HEK293 (cell line): ENCODE results near the gene DNAJB2.
"Not testable (repeated sequence)": the region's sequence is repeated elsewhere in the genome, so short reads cannot be mapped to it uniquely, and the experiment has no call there.

Experiments used
- CTCF ChIA-PET: fragments of 350-600 bp; formaldehyde crosslinking; extraction: SDS; loops from one replicate; lab custom pipeline; 2021; ENCODE audit warnings: antibody characterized with exemption; lab: Yijun Ruan, JAX
- POLR2A ChIA-PET: fragments of 300-600 bp; formaldehyde crosslinking; extraction: SDS; loops from one replicate; lab custom pipeline; 2020; ENCODE audit warnings: antibody characterized with exemption, inconsistent platforms; lab: Yijun Ruan, JAX
- H3K27ac ChIP-seq: fragments of 200-500 bp; sonication (Bioruptor generic); 2 replicates; pipeline ENCODE4 v1.5.1; 2014; ENCODE audit warnings: low read depth, low read length, control low read depth, inconsistent platforms; ENCODE audit errors: extremely low read depth
- H3K36me3 ChIP-seq, 2 experiments: fragments of 200-500 bp in 1 of 2; sonication (Bioruptor generic) in 1 of 2; 1 replicate in 1 of 2; 2 replicates in 1 of 2; pipeline ENCODE4 v1.5.1; 2014 to 2017; ENCODE audit warnings: inconsistent platforms in 2 of 2, low read length in 2 of 2; ENCODE audit not compliant: control insufficient read depth in 2 of 2, insufficient read depth in 1 of 2
- H3K4me1 ChIP-seq: fragments of 200-500 bp; sonication (Bioruptor generic); 2 replicates; pipeline ENCODE4 v1.5.1; 2014; ENCODE audit warnings: mild to moderate bottlenecking, low read length, inconsistent platforms; ENCODE audit not compliant: control insufficient read depth, insufficient read depth
- H3K4me3 ChIP-seq: 2 replicates; pipeline ENCODE4 v1.5.1; 2011; ENCODE audit warnings: low read depth, mild to moderate bottlenecking, control low read depth, low read length, moderate library complexity
- H3K9me3 ChIP-seq: fragments of 200-500 bp; sonication (Bioruptor generic); 2 replicates; pipeline ENCODE4 v1.5.1; 2014; ENCODE audit warnings: low read depth, low read length, inconsistent platforms; ENCODE audit not compliant: control insufficient read depth, insufficient read depth
- MEIS1 ChIP-seq: sonication (generic); formaldehyde crosslinking; IDR thresholded peaks from 2 replicates; pipeline ENCODE4 v1.8.1; 2022; ENCODE audit warnings: missing genetic modification reagents, mild to moderate bottlenecking, borderline replicate concordance
- PRDM1 ChIP-seq: fragments of 450-650 bp; formaldehyde crosslinking; IDR thresholded peaks from 2 replicates; pipeline ENCODE4; 2016; ENCODE audit warnings: missing biosample characterization, missing genetic modification characterization
- REPIN1 ChIP-seq: fragments of 450-650 bp; formaldehyde crosslinking; IDR thresholded peaks from 2 replicates; pipeline ENCODE4 v1.5.1; 2017; ENCODE audit warnings: missing biosample characterization, missing genetic modification characterization, low read depth
- SCRT1 ChIP-seq: fragments of 450-650 bp; formaldehyde crosslinking; IDR thresholded peaks from 2 replicates; pipeline ENCODE4 v1.5.1; 2016; ENCODE audit warnings: missing biosample characterization, missing genetic modification characterization, borderline replicate concordance
- WT1 ChIP-seq: fragments of 450-650 bp; formaldehyde crosslinking; IDR thresholded peaks from 2 replicates; pipeline ENCODE4 v1.5.1; 2016; ENCODE audit warnings: missing biosample characterization, missing genetic modification characterization
- ZBTB20 ChIP-seq: fragments of 450-650 bp; formaldehyde crosslinking; IDR thresholded peaks from 2 replicates; pipeline ENCODE4 v1.5.1; 2016; ENCODE audit warnings: missing biosample characterization, missing genetic modification characterization
- ZFP37 ChIP-seq: fragments of 450-650 bp; formaldehyde crosslinking; IDR thresholded peaks from 2 replicates; pipeline ENCODE4 v1.5.1; 2016; ENCODE audit warnings: missing biosample characterization, missing genetic modification characterization
- ZNF146 ChIP-seq: fragments of 450-650 bp; formaldehyde crosslinking; IDR thresholded peaks from 2 replicates; pipeline ENCODE4 v1.5.1; 2016; ENCODE audit warnings: missing biosample characterization, missing genetic modification characterization
- ZNF16 ChIP-seq: fragments of 450-650 bp; formaldehyde crosslinking; IDR thresholded peaks from 2 replicates; pipeline ENCODE4 v1.5.1; 2016; ENCODE audit warnings: low read depth, missing biosample characterization, missing genetic modification characterization
- ZNF19 ChIP-seq: fragments of 450-650 bp; formaldehyde crosslinking; IDR thresholded peaks from 2 replicates; pipeline ENCODE4; 2016; ENCODE audit warnings: missing biosample characterization, missing genetic modification characterization, low read depth
- ZNF214 ChIP-seq: fragments of 450-650 bp; formaldehyde crosslinking; IDR thresholded peaks from 2 replicates; pipeline ENCODE4 v1.5.1; 2017; ENCODE audit warnings: missing biosample characterization, mild to moderate bottlenecking, missing genetic modification characterization, borderline replicate concordance
- ZNF362 ChIP-seq: fragments of 450-650 bp; formaldehyde crosslinking; IDR thresholded peaks from 2 replicates; pipeline ENCODE4 v1.5.1; 2016; ENCODE audit warnings: missing biosample characterization, missing genetic modification characterization
- ZNF398 ChIP-seq: fragments of 450-650 bp; formaldehyde crosslinking; IDR thresholded peaks from 2 replicates; pipeline ENCODE4 v1.5.1; 2017; ENCODE audit warnings: missing biosample characterization, missing genetic modification characterization
- ZNF510 ChIP-seq: fragments of 450-650 bp; formaldehyde crosslinking; IDR thresholded peaks from 2 replicates; pipeline ENCODE4 v1.5.1; 2018; ENCODE audit warnings: mild to moderate bottlenecking, missing genetic modification characterization, missing biosample characterization; ENCODE audit not compliant: insufficient replicate concordance
- ZNF529 ChIP-seq: fragments of 450-650 bp; formaldehyde crosslinking; IDR thresholded peaks from 2 replicates; pipeline ENCODE4 v1.5.1; 2017; ENCODE audit warnings: missing genetic modification characterization, missing biosample characterization; ENCODE audit not compliant: insufficient replicate concordance
- ZNF692 ChIP-seq: fragments of 450-650 bp; formaldehyde crosslinking; IDR thresholded peaks from 2 replicates; pipeline ENCODE4 v1.5.1; 2016; ENCODE audit warnings: missing biosample characterization, missing genetic modification characterization
- ZSCAN18 ChIP-seq: fragments of 450-650 bp; formaldehyde crosslinking; IDR thresholded peaks from 2 replicates; pipeline ENCODE4 v1.5.1; 2016; ENCODE audit warnings: missing biosample characterization, missing genetic modification characterization

Gene DNAJB2

GRCh38 chr2:219286436-219287115 lies 7.4 kb downstream of the DNAJB2 start (continued):
- TF ChIP-seq ZNF214 (no peak), ZBTB20 (tag by site-specific recombination) (peak; percentile 85), ZNF19 (tag by site-specific recombination) (no peak)

- H3K9me3 ChIP-seq, H3K4me1 ChIP-seq, H3K4me3 ChIP-seq, H3K27ac ChIP-seq: not testable (repeated sequence)
- ChIA-PET CTCF (interaction anchor here (1.3 to 1.4 kb wide), 2 partner anchors 9 to 10 kb away, joined by 4 to 8 read pairs; partner anchors contain the start of gene DNAJB2), POLR2A (interaction anchor here (1.6 kb wide), 1 partner anchor 8 kb away, joined by 4 read pairs; no protein-coding TSS in a partner anchor)
- TF ChIP-seq ZNF362 (tag by site-specific recombination), result 0 out of 2 replicates have a peak, but pooled peaks have one; percentile 25
- H3K36me3 ChIP-seq, result peaks cover 0 to 45% of the 10 kb centered on the region in 2 experiments; a peak in 1 of 3 replicates
Measured at GRCh38 chr2:219287116-219287440, 7.9 kb downstream of the DNAJB2 start.

- peaks cover 0 to 39% of the 10 kb centered on the region in 2 experiments; a peak in 1 of 3 replicates for H3K36me3 ChIP-seq
- CTCF ChIA-PET, result interaction anchor here (1.3 to 1.4 kb wide), 2 partner anchors 9 to 11 kb away, joined by 4 to 8 read pairs; partner anchors contain the start of gene DNAJB2
- TF ChIP-seq PRDM1 (tag by site-specific recombination) (0 out of 2 replicates have a peak, but pooled peaks have one; percentile 8), ZNF16 (tag by site-specific recombination) (no peak)
- TF ChIP-seq, all 188 proteins: peak for 1
- Histone ChIP-seq H3K4me1 (no peaks in the 10 kb centered on the region), H3K9me3 (no peaks in the 10 kb centered on the region), H3K4me3 (no peak overlapping the region), H3K27ac (no peak overlapping the region)
- POLR2A ChIA-PET, result interaction anchor here (0.6 kb wide), 1 partner anchor 76 kb away, joined by 4 read pairs; no protein-coding TSS in a partner anchor
Measured at GRCh38 chr2:219287580-219288265, 8.6 kb downstream of the DNAJB2 start.

- no peaks in the 10 kb centered on the region for H3K9me3 ChIP-seq
- CTCF ChIA-PET, result interaction anchor here (0.7 kb wide), 1 partner anchor 15 kb away, joined by 3 read pairs; no protein-coding TSS in a partner anchor
- H3K4me1 ChIP-seq, result no peaks in the 10 kb centered on the region; the same call in 1 of the 2 replicates
- TF ChIP-seq ZNF692 (tag by site-specific recombination), result no peak
- TF ChIP-seq ZNF146 (tag by site-specific recombination), result no peak
- no peak for TF ChIP-seq ZNF510 (tag by site-specific recombination)
- no peak for TF ChIP-seq MEIS1 (CRISPR knock-in tag)
- TF ChIP-seq ZSCAN18 (tag by site-specific recombination), result no peak
- TF ChIP-seq WT1, result no peak
- no peak for TF ChIP-seq SCRT1 (tag by site-specific recombination)
- no peak for TF ChIP-seq ZNF398 (tag by site-specific recombination)
- no peak for TF ChIP-seq ZNF529 (tag by site-specific recombination)
- no peak for TF ChIP-seq REPIN1 (tag by site-specific recombination)
- TF ChIP-seq ZBTB20 (tag by site-specific recombination), result no peak
- no peak for TF ChIP-seq ZFP37 (tag by site-specific recombination)
- H3K27ac ChIP-seq, result no peak overlapping the region
- peaks cover 0 to 24% of the 10 kb centered on the region in 2 experiments; a peak in 1 of 3 replicates for H3K36me3 ChIP-seq
- POLR2A ChIA-PET, result no interaction called here
- H3K4me3 ChIP-seq, result no peak overlapping the region
Measured at GRCh38 chr2:219289195-219289536, 10.0 kb downstream of the DNAJB2 start.
